CD4-positive, alpha-beta T cell treated with Interferon alpha-2 for 1 hour (primary cell): ENCODE results near the gene LEPROT.
"Not testable (repeated sequence)": the region's sequence is repeated elsewhere in the genome, so short reads cannot be mapped to it uniquely, and the experiment has no call there.

Experiments
- DNase-seq, 2 donors: peaks; one replicate each; pipeline ENCODE4 v3.0.0-alpha.2; 2020 to 2022

The LEPROT gene

DNA sequence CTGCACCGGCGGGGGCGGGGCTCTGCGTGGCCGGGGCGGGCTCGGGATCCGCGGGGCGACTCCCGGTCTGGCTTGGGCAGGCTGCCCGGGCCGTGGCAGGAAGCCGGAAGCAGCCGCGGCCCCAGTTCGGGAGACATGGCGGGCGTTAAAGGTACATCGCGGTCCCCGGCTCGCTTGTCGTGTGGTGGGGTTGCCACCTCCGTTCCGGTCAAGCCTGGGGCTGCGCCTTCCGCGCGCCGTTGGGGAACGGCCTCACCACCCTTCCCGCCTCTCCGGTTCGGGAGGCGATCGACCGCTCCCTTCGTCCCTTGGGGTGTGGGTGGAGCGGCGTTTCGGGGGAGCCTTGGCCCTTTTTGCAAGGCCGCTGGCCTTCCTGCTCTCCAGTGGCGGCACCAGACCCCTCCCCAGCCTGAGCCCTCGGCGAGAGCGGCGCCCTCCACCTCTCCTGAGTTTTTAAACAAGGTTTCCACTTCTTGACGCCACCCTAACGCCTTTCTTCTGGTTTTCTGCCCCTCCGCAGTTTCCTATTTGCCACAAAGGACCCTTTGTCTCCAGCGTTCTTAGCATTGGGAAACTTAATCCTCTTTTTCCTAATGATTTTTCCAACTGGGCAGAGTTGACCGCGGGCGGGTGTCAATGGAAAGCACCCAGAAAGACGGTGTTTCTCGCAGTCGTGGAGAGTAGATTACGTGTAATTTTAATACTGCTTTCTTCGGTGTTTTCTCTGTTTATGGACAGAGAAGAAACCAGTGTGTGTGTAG, at the start of gene LEPROT, which contains the start of gene LEPR:
LEPROT (plus strand) TSS at position 79 of the 761 bp plus-strand sequence; CDS start at position 136, 57 bp downstream.
LEPR (plus strand) TSS at position 79 of the 761 bp plus-strand sequence. CDS start 144,898 bp downstream, outside the sequence.
- DNase-seq, result peak in 1 of 2 donors; percentile 8

- no peak for DNase-seq
Measured at GRCh38 chr1:65371544-65371943, 48.9 kb upstream of the LEPROT start.

GRCh38 chr1:65372557-65372956, 47.9 kb upstream of the LEPROT start:
- no peak for DNase-seq

DNA sequence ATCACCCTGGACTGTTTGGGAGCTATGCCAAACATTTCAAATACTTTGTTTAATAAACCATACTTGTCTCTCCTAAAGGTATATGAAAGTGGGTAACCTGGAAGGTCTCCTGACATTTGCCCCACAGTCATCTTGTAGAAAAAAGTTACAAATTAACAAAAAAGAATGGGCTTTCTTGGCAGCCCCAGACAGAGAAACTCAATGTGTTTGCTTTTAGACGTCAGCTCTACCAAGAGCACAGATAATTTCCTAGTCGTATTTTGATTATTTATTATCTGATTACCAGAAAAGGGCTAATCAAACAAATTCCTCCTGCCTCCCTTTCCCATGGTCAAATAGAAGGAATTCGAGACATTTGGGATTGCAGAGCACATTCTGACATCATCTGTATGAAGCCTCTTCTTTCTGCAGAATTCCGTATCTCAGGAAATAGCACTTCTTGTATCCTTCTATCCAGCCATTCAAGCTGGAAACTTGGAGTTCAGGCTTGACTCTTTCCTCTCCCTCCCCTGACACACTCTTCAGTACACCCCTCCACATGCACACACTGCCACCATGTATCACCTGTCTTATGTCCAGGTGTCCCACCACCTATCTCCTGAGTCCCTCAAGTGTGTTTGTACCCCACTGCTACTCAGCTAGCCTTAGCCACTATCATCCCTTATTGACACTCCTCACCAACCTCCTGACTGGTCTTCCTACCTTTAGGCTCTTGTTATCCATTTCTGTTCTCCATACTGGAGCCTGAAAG, 42.8 kb upstream of the LEPROT start:
- DNase-seq, result no peak

- DNase-seq, result no peak
Measured at GRCh38 chr1:65378247-65378946, 42.1 kb upstream of the LEPROT start.

- not testable (repeated sequence) for DNase-seq
Measured at GRCh38 chr1:65384426-65384825, 36.0 kb upstream of the LEPROT start.

GRCh38 chr1:65386439-65386838, 34.0 kb upstream of the LEPROT start:
- DNase-seq, result no peak

GRCh38 chr1:65387821-65388220, 32.6 kb upstream of the LEPROT start:
- DNase-seq, result no peak

GRCh38 chr1:65388908-65389695, 31.4 kb upstream of the LEPROT start:
- no peak for DNase-seq

DNA sequence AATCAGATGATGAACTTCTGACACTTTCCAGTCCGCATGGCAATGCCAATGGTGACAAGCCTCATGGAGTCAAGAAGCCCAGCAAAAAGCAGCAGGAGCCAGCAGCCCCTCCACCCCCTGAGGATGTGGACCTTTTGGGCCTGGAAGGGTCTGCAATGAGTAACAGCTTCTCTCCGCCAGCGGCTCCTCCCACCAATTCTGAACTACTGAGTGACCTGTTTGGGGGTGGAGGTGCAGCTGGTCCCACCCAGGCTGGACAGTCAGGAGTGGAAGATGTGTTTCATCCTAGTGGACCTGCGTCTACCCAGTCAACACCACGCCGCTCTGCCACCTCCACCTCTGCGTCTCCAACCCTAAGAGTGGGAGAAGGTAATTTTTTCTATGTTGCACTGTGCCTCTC, 28.0 kb upstream of the LEPROT start:
- no peak for DNase-seq

- peak in 1 of 2 donors; percentile 6 for DNase-seq
Measured at GRCh38 chr1:65393347-65393746, 27.1 kb upstream of the LEPROT start.

DNA sequence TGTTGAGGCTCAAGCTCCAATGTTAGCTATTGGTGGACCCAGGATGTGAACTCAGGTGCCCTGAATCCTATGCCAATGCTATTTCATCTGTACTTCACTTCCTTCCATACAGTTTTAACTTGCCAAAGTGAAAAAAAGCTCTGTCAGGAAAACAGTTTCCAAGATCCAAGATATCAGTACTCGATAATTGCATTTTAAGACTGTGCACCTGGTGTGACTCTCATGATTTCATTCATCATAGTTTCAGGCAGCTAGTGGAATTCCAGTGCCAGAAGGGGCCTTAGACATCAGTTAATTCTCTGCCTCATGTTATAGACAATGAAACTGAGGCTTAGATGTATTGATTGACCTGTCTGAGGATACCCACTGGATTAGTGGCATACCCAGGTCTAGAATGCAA, 26.5 kb upstream of the LEPROT start:
- DNase-seq, result no peak

GRCh38 chr1:65395887-65396612, 24.4 kb upstream of the LEPROT start:
- peak in 1 of 2 donors; percentile 1 for DNase-seq

DNA sequence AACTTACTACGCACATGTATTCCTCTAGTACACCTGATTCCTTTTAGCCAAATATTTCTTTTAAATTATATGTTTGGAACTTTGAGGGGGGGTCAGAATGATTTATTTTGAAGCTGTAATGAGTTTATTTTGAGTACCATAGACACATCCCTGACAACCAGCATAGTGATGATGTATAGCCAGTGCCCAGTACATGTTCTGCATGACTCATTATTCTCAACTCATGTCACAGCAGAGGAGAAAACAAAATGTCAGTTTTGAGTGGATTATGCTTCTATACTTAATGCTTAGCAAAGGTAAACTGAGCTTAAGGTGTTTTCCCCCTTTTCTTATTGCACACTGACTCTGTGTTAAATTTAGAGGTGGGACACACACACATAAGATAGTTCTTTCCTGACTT, 22.4 kb upstream of the LEPROT start:
- DNase-seq, result no peak

GRCh38 chr1:65399003-65399402, 21.5 kb upstream of the LEPROT start:
- no peak for DNase-seq

DNA sequence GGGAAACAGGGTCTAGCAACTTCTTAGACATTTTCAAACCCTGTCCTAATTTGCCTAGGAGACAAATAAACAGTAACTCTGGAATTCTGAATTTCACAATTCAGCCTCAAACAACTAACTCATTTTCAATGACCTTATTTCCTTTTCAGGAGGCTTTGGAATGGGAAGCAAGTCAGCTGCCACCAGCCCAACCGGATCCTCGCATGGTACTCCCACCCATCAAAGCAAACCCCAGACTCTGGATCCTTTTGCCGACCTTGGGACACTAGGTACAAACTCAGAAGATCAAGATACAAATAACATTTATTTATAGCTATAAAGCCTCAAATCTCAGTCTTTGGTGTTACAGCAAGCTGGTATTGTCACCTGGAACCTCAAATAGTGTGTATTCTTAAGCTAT, 18.9 kb upstream of the LEPROT start:
- DNase-seq, result no peak

GRCh38 chr1:65404941-65405340, 15.5 kb upstream of the LEPROT start:
- no peak for DNase-seq

- no peak for DNase-seq
Measured at GRCh38 chr1:65407877-65408276, 12.6 kb upstream of the LEPROT start.

DNA sequence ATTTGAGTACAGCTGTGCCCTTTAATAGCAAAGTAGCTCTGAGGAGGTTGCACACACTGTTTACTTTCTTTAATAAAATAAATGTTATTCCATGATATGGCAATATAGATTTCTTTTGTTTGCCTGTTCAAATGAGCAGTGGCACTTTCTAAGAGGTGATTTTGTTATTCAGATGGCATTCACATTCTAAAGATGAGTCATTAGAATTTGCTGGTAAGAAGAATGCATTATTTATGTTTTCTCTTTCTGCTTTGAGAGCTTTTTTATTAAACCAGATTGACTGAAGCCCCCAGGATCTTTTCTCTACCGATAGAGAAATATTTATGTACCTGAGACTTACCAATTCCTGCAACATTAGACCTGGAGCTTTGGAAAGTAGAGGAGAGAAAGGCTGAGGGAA, 11.2 kb upstream of the LEPROT start:
- no peak for DNase-seq

GRCh38 chr1:65409816-65410326, 10.6 kb upstream of the LEPROT start:
- no peak for DNase-seq

DNA sequence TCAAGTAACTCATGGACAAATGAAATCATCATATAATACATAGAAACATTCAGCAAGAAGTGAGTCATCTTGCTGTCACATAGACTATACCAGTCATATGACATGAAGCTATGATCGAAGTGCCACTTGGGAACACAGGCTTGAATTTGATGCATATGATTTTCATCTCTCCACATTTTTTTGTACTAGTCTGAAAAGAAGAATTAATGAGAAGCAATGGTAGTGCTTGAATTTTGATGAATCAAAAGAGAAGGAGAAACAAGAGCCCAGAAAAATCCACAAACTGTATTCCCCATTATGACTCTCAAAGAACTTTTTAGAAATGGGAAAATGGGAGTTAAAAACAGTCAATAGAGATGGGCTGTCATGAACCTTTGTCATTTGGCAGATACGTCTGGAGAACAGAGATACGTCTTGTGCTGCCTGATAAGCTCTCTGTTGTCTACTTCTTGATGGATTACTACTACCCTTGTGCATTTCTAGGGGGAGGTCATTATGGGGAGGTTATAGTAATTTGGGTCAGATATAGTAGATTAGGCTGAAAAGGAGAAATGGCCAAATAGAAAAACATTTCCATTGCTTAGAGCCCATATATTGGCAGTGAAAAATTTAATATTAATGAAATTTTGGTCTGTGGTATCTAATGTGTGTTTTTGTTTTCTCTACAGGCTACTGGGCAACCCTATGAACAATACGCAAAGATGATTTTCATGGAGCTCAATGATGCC, 8.0 kb upstream of the LEPROT start:
- no peak for DNase-seq
